CD4-positive, alpha-beta T cell treated with Interleukin-15 for 1 hour (primary cell): Measurements from ENCODE around the gene CADPS.

ENCODE experiments used
- DNase-seq: peaks from one replicate; pipeline ENCODE4 v3.0.0-alpha.2; 2020

The CADPS gene

GRCh38 chr3:62805580-62806277 is 69.5 kb downstream of the CADPS start:
- DNase-seq: no peak

DNA sequence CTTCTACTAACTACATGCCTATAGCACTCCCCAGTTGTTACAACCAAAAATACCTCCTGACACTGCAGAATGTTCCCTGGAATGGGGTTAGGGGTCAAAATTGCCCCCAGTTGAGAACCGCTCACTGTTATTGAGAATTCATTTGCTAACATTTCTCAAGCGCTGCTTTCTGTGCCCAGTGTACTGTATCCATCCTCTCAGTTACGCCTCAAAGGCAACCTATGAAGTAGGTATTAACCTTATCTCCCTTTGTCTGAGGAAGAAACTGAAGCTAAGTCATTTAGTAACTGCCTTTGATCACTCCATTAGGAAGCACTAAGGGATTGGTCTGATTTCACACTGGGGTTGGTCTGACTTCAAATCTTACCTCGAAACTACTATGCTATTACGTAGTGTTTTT is 70.1 kb downstream of the CADPS start:
- no peak for DNase-seq

- no peak for DNase-seq
These were observed 71.9 kb downstream of the CADPS start for GRCh38 chr3:62803276-62803675.

GRCh38 chr3:62798000-62798399 is 77.2 kb downstream of the CADPS start:
- no peak for DNase-seq

- no peak for DNase-seq
These were observed 78.1 kb downstream of the CADPS start for GRCh38 chr3:62797132-62797531.

GRCh38 chr3:62795978-62796657 is 79.1 kb downstream of the CADPS start:
- no peak for DNase-seq

- no peak for DNase-seq
These were observed 81.3 kb downstream of the CADPS start for GRCh38 chr3:62793946-62794345.

DNA sequence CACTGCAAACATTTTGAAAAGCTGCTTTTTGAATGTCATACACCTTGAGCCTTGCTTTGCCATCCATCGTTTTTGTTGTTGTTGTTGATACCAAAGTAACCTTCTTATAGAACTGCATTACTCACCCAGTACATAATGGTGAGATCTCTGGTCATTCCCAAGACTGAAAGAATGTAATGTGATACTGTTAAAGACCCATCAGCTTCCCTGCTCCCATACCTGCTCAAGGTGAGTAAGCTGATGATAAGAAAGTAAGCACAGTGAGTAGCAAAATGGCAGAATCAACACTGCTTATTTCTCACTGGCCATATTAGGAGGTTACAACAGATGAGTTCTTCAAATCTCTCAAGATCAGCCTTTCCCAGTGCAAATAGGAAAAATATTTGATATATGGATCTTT is 89.8 kb downstream of the CADPS start:
- no peak for DNase-seq

DNA sequence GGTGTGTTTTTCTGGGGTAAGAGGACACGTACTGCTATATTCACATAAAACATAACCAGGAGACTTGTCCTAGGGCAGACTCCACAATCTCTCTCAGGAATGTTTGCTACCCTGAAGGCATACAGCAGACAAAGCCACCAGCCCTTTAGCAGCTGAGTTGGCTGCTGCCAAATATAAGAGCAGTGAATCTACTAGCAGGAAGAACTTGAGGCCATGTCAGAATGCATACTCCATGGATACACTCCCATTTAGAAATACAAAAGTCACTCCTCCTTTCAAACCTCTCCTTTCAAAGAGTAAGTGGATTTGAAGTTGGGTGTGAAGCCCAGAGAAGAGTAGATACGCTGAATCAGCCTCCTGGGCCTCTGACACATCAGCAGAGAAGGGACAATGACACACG is 94.1 kb downstream of the CADPS start:
- no peak for DNase-seq

DNA sequence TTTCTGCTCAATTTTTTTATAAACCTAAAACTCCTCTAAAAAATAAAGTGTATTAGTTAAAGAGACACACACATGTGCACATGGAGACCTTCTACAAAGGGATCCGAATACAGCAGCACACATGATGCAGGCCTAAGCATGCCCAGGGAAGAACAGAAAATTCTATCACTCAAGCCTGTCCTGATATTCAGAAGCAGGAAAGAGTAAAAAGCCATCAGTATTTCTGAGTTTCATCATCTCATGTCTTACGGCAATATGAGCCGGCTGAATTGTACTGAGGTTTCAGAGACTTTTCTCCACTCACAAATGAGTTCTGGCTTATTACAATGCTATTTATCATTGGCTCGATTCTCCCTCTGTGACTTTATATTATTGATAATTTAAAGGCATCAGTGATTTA is 97.5 kb downstream of the CADPS start:
- no peak for DNase-seq

- no peak for DNase-seq
These were observed 98.1 kb downstream of the CADPS start for GRCh38 chr3:62777130-62777529.

DNA sequence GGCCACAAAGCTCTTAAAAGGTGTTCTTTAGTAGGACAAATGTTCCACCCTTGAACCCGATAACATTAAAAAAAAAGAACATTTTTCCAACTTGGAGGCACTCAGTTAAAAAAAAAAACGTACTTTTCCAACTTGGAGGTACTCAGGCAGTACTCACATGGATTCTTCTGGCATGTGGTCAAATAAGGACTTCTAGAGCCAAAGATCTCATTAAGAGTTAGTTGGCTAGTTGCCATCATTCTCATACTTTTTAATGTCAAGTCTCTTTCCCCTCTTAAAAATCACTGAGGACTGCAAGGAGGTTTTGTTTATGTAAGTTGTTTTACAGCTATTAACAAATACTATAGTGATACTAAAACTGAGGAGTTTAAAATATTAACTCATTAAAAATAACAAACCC is 101.0 kb downstream of the CADPS start:
- DNase-seq: no peak

GRCh38 chr3:62771331-62772072 is 103.7 kb downstream of the CADPS start:
- no peak for DNase-seq

- no peak for DNase-seq
These were observed 106.3 kb downstream of the CADPS start for GRCh38 chr3:62768896-62769295.

- DNase-seq: no peak
These were observed 113.5 kb downstream of the CADPS start for GRCh38 chr3:62761711-62762110.

DNA sequence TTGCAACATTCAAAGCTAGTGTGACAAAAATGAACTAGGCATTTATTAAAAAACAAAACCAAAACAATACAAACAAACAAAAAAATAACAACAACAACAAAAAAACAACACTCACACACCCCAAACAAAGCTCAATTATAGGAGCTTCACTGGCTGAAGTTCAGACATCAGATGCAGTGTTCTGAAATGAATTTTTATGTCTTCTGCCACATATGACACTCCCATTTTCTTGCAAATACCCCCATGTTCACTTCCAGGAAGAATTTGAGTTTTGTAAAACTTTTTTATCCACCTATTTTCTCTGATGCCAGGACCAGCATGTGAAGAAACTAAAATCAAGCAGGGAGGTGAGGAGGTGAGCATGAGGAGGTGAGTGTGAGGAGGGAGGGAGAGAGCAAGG is 113.9 kb downstream of the CADPS start:
- DNase-seq: no peak

DNA sequence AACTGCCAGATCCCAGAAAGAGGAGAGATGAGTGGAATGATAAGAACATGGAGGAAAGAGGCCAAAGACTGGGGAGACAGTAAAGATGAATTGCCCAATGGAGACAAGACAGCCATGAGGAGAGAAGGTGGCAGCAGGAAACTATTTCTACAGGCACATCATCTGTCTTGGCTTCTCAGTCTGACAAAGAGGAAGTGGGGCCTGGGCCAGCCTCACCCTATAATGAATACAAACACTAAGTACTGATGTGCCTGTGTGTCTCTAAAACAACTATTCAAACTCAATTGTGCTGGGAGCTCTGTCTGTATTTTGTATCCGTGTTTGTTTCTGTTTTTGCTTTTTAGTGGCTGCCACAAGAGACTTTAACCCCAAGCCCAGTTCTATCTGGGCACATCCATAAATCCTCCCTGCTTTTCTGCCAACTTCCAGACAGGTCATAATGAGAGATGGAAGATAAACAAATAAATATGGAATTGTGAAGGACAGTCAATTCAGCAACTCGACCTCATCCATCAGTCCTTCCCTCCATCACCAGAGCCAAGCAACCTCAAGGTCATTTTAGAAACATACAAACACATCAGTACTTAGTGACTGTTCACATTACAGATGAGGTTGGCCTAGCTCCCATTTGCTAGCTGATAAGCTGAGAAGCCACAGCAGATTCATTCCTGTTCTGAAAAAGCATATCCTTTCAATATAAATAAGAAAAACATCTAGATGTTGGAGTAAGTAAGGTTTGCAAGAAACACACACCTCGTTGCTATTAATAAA is 116.7 kb downstream of the CADPS start:
- DNase-seq: no peak

DNA sequence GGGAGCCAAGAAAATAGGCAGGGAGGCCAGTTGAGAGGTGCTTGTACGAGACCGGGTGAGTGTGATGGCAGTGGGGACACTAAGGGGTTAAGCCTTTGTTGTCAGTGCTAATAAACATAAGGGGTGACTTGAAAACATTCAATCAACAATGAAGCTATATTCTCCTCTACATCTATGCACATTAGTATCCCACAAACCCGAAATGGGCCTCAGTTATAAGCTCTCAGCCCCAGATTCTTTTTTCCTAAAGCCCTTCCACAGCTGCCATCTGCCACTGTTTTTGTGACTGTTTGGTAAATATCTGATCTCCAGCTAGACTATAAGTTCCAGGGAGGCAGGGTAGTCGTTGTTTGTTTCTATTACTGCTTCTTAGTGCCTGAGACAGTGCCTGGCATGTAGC is 118.2 kb downstream of the CADPS start:
- DNase-seq: no peak

- DNase-seq: no peak
These were observed 119.9 kb downstream of the CADPS start for GRCh38 chr3:62755285-62755684.

DNA sequence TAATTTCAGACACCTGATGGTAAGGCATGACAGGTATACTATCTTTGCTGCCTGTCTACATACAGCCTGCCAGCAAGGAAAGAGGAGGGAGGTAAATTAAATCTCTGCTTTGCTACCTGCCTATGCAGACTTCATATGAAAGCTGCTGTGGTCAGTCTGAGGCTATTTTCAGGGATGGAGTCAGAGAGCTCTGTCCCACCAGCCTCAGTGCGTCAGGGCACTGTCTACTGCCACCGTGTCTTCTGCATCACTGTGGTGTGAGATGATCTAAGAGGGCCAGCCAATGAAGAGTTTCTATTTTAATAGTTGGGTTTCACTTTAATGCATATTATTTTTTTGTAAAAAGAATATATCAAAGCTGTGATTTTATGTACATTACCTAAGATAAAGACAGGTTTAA is 125.6 kb downstream of the CADPS start:
- no peak for DNase-seq

GRCh38 chr3:62749130-62749529 is 126.1 kb downstream of the CADPS start:
- DNase-seq: no peak

DNA sequence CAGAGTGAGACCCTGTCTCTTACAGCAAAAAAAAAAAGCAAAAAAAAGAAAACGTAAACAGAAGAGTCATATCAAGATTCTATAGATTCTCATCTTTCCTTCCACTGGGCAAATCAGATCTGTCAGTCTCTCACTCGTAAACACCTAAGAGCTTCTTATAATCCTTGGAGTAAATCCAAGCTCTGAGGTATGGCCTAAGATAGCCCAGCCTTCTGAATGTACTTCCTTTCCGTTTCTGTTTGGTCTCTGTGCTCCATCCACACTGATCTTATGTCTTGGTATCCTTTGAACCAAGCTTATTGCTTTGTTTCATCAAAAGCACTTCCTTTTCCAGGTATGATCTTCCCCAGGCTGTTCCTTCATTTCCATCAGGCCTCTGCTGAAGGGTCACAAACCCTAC is 137.8 kb downstream of the CADPS start:
- no peak for DNase-seq

GRCh38 chr3:62735510-62735909 is 139.7 kb downstream of the CADPS start:
- no peak for DNase-seq
